ENCODE results near the gene MBD5.

The MBD5 gene

GRCh38 chr2:148490840-148491439 is 470.0 kb downstream of the MBD5 start:
- no peak for DNase-seq

DNA sequence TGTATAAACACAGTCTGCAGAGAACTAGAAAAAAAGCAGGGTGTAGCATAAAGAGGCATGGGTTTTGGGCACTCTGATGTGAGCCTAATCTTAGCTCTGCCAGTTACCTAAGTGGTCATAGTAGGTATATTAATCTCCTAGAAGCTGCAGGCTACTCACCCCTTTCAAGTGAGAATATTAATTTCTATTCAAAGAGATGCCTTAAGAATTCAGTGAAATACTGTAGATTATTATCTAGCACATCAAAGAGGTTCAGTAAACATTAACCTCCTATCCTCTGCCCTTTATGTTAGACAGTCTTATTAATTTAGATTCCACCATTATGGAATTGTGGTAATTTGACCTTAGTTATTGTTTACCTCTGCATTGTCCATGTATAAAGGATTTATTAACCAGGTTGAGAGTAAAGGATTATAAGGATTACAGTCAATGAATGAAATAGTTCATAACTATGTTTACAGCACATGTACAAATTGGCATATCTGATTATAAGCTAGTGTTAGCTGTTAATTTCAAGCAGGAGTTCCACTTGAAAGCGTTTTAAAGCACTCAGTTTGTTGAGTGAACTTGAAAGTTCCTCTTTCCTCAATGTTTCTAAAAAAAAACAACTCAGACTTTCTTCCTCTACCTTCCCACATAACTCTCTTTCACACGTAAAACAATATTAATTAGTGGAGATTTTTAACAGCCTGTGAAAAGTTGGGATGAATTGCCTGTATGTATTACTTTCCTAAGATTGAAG is 473.1 kb downstream of the MBD5 start:
- peak; percentile 44 for DNase-seq

GRCh38 chr2:148495586-148495985 is 474.7 kb downstream of the MBD5 start:
- DNase-seq = no peak

DNA sequence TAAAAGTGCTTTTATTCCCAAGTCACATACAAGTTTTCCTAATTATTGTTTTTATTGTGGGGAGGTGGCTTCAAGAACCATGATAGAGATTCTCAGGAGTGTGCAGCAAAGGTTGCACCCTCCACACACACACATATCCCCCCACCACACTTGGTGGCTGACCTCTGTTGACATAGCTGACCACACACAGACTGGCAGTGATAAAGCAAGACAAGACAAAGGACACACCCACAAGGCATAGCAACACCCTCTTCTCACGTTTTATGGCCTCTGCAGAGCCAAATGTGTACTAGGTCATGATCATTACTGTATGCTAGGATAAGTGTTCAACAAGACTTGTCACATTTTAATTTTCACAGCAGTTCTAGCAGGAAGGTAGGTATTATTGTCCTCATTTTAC is 480.7 kb downstream of the MBD5 start:
- DNase-seq = no peak

- DNase-seq = no peak
These were observed 482.6 kb downstream of the MBD5 start for GRCh38 chr2:148503516-148503915.

DNA sequence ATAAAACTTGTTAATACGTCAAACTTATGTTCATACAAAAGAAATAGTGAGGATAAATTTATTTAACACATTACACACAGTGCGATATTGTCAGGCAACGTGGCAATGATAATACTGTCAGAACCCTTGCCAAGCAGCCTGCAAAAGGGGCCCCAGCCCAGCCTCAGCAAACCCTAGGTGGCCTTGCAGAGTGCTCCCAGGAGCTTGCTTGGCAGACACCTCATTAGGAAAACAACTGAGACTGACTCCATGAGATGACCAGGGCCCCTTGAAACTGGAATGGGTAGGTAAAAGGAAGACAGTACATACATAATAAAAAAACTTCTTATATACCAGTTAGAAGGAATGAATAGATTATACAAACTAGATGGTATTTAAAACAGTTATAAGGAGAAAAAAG is 487.1 kb downstream of the MBD5 start:
- DNase-seq = no peak

DNA sequence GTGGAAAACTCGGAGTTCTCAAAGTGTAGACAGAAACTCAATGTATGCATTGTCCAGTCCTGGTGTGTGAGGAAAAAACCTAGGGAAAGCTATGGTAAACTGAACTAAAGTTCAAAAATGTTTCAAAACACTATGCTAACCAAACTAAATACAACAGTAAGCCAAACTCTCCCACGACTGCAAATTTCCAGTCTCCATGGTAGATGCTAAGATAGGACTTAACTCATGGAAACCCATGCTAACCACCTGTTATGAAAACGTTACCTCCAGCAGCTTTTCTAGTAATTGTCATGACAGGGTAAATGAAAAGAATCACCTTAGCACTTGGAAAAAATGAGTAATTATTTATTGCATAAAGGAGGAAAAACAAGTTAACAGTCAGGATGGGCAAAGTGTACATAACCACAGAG is 488.0 kb downstream of the MBD5 start:
- no peak for DNase-seq

DNA sequence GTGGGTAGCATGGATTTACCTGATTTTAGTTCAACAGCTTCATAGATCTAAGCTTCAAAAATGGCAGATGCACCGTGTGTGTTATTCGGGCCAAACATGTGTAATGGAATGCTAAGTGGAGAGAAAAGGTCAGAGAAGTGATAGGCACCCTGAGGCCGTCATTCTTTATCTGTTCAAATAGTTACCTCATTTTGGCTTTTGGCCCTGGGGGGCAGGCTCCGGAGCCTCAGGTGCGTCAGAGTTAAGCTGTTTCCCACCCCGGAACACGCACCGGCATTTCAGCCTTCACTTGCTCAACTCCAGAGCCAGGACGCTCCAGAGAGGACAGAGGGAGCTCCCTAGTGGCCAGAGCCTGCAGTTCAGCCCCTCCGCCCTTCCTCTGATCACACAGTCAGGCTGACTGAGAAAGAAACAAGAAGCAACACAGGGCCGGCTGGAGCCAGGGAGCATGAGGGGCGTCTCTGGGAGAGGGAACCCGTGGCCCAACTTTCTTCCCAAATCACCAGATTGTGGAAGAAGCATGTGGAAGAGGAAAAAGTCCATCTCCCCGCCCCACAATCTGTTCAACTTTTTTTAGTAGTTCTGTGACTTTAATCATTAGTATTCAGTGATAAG is 488.5 kb downstream of the MBD5 start:
- peak; percentile 75 for DNase-seq

DNA sequence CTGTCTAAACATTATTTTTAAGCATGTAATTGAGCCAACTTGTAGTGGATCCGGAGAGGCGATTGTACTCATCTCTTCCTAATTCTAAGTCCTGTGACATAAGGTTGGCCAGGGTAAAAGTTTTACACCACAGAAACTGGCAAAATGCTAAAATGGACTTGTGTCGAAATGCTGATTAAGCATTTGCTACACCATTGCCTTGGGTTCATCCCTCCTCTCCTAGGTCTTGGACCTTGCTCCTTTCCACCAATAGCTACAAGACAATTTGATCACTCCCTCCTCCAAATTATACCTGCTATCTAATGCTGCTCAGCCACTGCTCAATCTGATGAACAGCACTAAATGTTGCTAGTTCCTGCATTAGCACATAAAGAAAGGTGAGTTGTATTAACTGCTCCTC is 491.0 kb downstream of the MBD5 start:
- no peak for DNase-seq

GRCh38 chr2:148512501-148512900 is 491.6 kb downstream of the MBD5 start:
- no peak for DNase-seq

DNA sequence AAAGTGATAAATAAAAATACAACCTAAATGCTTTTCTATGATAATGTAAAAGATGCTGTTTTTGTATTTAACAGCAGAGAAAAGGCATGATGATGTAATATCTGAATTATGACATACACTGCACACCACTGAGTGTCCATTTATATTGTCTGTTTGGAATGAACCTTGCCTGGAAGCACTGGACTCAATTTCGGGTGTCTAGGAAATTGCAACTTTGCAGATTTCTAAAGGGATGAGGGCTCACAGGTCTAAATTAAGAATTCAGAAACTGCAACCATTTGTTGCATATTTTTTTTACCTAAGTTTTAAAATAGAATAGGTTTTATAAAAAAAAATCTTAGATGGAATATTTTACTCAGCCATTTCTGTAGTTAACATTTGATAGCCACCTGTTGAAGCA is 492.5 kb downstream of the MBD5 start:
- no peak for DNase-seq

GRCh38 chr2:148515120-148515519 is 494.2 kb downstream of the MBD5 start:
- no peak for DNase-seq

GRCh38 chr2:148515976-148516375 is 495.1 kb downstream of the MBD5 start:
- no peak for DNase-seq

DNA sequence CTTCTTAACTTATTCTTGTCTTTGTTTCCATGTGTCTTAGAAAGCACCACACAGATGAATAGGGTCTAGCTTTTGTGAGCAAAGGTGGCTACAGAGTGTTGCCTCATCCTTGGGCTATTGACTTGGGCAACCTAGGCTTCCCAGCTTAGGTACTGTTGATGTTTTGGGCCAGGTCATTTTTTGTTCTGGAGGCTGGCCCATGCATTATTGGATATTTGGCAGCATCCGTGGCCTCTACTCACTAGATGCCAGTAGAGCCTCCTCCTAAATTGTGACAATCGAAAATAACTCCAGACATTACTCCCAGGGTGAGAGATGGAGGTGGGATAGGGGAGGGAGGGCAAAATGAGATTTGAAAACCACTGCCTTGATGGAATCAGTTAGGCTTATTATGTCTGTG is 496.4 kb downstream of the MBD5 start:
- DNase-seq = no peak

- DNase-seq = no peak
These were observed 496.9 kb downstream of the MBD5 start for GRCh38 chr2:148517822-148518221.

GRCh38 chr2:148519013-148519412 is 498.1 kb downstream of the MBD5 start:
- DNase-seq = no peak

DNA sequence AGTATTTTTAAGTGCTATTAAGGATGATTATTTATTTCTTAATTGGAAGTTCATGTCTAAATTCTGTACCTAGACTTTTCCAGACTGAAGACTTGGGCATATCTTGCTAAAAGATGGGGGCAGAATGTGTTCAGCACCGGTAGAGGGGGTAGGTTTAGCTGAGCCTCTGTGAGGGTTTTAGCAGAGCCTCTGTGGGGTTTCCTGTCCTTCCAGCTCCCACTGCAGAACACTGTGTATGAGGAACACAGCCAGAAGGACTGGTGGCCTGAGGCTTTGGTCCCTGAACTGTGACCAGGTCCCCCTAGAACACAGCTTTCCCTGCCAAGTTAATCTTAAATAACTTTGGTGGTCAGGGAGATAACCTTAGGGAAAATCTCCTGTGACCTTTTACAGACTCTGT is 500.3 kb downstream of the MBD5 start:
- no peak for DNase-seq

GRCh38 chr2:148523315-148523714 is 502.4 kb downstream of the MBD5 start:
- no peak for DNase-seq

DNA sequence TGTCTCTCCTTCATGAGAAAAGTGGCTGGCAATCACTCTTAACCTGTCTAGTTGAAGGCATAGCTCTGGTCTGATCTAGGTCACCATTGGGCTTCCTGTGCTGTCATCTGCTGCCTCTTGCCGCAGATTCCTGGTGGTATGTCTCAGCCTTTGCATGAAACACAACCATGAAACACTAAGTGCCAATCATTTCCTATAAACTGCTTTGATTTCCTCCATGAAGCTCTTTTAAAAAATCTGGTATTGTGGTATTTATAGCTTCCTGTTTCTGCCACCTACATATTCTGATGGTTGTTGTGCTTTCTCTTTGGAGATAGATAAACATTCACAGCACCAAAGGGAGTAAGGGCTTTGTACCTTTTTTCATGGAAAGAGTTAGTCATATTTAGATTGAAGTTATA is 503.6 kb downstream of the MBD5 start:
- DNase-seq = no peak

DNA sequence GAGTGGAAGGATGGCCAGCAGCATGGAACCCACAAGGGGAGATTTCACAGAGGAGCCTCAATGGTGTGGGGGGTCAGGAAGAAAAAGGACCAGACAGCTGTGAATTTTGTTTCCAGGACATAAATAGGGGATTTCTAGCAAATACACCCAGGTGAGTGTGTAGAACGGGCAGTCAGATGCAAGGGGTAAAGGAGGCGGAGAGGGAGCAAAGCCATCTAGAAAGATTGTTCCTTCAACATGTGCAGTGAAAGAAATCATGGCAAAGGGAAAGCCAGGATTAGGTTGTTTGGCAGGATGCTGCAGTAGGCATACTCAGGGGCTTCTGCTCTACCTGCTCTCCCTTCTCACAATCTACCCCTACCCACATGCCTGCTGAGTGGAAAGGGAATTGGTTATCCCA is 504.2 kb downstream of the MBD5 start:
- DNase-seq = no peak

- no peak for DNase-seq
These were observed 505.8 kb downstream of the MBD5 start for GRCh38 chr2:148526509-148527346.

DNA sequence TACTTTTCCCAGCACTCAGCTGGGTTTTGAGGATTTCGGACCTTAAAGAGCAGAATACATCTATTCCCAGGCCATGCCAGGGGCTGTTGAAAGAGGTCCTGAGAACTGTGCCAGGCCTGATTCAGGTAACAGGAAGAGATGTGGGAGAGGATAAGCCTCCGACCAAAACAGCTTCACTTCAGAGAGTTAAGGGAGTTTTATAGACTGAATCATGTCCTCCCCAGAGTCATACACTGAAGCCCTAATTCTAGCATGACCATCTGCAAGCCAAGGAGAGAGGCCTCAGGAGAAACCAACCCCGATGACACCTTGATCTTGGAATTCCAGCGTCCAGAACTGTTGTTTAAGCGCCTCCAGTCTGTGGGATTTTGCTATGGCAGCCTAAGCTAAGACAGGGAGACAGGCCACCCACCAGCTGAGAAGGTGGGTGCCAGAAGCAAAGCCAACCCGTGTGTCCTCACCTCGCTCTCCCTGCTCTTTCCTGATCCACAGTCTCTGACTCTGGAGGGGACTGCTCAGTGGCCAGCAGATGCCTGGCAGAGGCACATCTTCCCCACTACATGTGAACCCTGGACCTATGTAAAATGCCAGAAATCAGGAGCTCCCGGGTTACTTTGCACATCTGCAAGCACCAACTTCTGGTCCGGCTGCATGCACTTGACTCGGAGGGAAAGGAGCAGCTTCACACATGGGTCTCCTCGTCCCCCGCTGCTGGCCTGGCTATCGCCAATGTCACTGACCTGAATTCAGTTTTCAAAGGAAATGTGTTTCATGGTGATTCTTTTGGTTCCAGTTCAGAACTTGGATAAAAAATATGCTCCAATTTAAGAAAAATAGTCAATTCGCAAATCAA is 506.8 kb downstream of the MBD5 start:
- DNase-seq = no peak

All from KG1 (cell line).